KG1 (cell line): ENCODE results near the gene MECR.

Experiments used
- DNase-seq: peaks from one replicate; lab custom pipeline; 2025; lab: John Stamatoyannopoulos, UW

The MECR gene

GRCh38 chr1:29201595-29202051 is 29.1 kb downstream of the MECR start:
- DNase-seq = no peak

DNA sequence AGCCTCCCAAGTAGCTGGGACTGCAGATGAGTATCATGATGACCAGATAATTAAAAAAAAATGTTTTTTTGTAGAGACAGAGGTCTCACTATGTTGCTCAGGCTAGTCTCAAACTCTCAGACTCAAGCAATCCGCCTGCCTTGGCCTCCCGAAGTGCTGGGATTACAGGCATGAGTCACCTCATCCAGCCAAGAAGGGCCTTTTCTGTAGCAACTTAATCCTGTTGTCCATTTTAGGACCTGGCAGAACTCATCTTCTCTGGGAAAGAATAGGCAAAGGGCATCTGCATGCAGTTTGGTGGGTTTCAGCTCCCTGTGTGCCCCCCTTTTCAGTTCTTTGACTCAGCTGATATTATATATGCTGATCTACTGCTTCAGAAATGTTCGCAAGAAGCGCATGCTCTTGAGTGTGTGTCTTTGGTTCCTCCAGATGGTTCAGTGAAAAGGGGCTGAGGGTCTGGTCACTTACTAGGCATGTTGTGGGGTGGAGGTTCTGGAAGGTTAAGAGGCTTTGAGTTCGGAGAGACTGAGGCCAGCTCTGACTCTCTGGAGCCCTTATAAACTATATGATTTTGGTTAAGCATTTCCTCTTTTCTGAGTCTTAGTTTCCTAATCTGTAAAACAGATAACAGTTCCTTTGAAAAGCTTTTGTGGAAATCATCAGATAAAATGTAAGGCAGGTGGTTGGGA is 29.7 kb downstream of the MECR start:
- no peak for DNase-seq

DNA sequence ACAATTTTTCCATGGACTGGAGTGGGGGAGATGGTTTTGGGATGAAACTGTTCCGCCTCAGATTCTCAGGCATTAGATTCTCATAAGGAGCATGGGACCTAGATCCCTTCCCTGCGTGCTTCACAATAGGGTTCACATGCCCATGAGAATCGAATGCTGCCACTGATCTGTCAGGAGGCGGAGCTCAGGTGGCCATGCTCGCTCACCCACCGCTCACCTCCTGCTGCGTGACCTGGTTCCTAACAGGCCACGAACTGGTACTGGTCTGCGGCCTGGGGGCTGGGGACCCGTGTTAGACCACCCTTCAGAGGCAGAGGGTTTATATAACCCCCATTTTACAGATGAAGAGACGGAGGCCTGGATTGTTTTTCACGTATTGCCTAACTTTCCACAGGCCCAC is 32.7 kb downstream of the MECR start:
- DNase-seq = no peak

DNA sequence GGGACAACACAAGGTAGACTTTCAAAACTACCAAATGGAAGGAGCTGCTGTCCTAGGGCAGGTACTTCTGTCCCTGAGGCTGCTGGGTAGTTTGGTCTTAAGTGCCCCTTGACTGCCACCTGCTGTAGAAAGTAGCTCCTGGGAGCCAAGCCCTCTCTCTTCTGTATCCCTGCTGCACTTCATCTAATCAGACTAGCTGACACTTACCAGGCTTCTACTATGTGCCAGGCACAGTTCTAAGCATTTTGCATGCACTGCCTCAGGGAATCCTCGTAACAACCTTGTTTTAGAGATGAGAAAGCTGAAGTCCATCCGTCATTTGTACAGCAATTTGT is 33.2 kb downstream of the MECR start:
- DNase-seq = peak; percentile 6

GRCh38 chr1:29196863-29197589 is 33.7 kb downstream of the MECR start:
- no peak for DNase-seq

DNA sequence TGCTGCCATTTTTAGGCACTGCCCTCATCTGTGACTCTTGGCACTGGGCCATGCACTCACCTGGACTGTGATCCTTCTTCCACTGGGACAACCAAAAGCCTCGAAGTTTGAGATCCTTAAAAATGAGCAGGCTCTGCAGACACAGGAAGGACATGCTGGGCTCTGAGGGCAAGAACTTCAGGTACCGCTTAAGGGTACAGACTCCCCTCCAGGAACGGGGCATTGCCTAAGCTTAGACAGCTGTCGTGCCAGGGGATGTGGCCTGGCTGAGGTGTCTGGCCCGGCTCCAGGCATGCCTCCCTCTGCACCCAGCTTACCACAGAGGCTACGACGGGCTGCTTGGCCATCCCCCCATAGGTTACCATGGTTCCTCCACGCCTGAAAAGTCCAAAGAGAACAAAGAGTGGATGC is 34.8 kb downstream of the MECR start:
- DNase-seq = no peak

DNA sequence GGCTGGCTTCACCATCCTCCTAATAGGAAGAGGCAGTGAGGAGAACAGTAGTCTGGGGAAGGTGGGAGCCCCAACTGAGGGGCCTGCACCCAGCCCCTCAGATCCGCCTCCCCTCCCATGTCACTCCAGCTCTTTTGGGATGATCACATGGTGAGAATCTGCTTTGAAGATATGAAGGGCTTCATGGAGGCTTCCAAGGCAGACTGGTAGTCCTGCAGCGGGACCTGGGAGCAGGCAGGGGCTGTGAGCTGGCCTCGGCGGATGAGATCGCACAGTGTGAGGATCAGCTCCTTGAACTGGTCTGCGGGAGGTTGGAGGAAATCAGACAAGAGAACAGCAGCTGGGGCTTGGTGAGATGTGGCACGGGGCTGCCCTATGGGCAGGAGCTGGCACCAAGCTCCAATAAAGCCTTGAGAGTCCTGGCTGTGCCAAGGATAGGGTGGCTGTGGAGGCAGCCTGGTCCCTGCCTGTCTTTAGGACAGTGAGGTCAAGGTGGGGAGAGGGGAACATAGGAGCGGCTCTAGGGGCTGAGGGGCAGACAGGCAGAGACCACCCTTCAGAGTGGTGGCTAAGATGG is 36.8 kb downstream of the MECR start:
- no peak for DNase-seq

GRCh38 chr1:29190718-29191117 is 40.0 kb downstream of the MECR start:
- no peak for DNase-seq

DNA sequence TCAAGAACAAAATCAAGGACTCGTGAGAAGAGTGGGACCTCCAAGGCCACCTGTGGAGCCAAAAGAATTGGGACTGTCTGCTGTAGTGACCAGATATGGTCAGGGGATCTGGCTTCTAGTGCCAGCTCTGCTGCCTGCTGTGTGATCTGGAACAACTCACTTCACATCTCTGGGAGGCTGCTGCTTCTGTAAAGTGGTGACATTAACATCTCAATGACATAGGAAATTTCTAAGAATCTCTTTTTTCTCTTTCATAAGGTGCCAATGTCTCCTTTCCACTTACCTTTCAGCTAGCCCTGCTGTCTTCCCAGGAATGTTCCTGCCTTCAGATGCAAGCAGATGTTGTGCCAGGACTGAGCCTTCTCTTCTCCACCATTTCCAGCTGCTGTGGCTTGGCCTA is 44.0 kb downstream of the MECR start:
- no peak for DNase-seq

DNA sequence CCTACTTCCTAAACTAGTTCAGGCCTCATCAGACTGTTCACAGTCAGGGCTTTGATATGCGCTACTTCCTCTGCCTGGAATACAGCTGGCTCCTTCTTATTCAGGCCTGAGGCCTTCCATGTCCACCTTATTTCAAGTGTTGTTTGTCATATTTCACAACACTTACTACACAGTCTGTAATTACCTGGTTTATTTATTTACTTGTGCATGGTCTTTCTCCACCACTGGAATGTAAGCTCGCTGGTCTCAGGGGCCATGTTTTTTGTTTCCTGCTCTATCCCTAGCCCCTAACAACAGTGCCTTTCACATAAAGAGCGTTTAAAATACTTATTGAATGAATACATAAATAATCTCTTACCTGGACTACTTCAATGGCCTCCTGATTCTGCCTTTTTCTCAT is 44.5 kb downstream of the MECR start:
- DNase-seq = no peak

GRCh38 chr1:29183287-29183686 is 47.4 kb downstream of the MECR start:
- no peak for DNase-seq

- peak; percentile 96 for DNase-seq
These were observed 49.1 kb downstream of the MECR start, which contains the start of gene SRSF4 for GRCh38 chr1:29181413-29182225. Gene SRSF4 (minus strand): TSS chr1:29181900. CDS start chr1:29181752, 148 bp downstream.

GRCh38 chr1:29180497-29181412 is 50.0 kb downstream of the MECR start:
- no peak for DNase-seq

DNA sequence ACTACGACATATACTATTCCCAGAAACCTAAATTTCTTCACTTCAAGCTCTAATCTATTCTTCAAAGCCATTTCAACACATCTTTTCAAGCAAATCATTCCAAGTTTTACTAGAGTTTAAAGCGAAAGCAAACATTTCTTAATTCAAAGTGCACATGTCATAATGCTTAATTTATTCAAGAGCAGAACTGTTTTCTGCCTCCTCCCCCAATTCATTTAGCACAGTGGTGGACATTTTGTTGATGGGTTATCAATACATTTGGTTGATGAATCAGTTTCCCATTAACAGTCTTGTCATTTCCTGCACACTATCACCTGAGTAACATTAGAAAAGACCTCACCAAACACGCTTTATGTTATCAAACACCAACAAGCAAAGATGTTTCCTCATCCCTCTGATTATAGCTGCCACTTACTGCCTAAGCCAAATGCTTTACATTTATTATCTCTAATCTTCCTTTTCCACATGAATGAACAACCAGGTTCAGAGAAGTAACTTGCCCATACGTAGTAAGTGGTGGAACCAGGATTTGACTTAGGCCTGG is 51.0 kb downstream of the MECR start:
- no peak for DNase-seq

- DNase-seq = no peak
These were observed 53.6 kb downstream of the MECR start for GRCh38 chr1:29177022-29177705.

DNA sequence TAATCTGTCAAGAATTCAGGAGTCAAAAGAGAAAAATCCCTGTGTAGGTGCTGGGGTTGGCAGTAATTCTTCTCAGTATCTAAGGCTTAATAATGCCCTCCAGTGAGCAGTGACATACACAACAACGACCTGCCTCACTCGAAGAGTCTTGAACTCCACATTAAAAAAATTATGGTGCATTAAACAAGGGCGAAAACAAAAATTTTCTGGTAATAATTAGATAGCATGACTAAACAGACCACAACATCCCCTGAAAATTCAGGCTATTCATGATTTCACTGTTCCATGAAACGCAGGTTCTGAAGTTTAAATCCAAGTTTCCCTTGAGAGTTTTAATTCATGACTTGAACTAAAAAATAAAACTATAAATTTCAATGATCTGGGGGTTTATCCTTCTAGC is 54.2 kb downstream of the MECR start:
- DNase-seq = no peak

- DNase-seq = no peak
These were observed 58.3 kb downstream of the MECR start for GRCh38 chr1:29172415-29172939.

- no peak for DNase-seq
These were observed 59.2 kb downstream of the MECR start for GRCh38 chr1:29171521-29171920.

GRCh38 chr1:29171089-29171488 is 59.6 kb downstream of the MECR start:
- no peak for DNase-seq

GRCh38 chr1:29169976-29170375 is 60.8 kb downstream of the MECR start:
- no peak for DNase-seq
